HPDE6-E6E7 (cell line): Measurements from ENCODE around the gene OAF.
"Not testable (repeated sequence)": the region's sequence is repeated elsewhere in the genome, so short reads cannot be mapped to it uniquely, and the experiment has no call there.

Experiments
- DNase-seq: peaks from one replicate; pipeline ENCODE4 v3.0.0; 2011; ENCODE audit warnings: missing footprints; ENCODE audit errors: extremely low spot score

Gene OAF

GRCh38 chr11:120270386-120270785, 59.6 kb downstream of the OAF start:
- no peak for DNase-seq

GRCh38 chr11:120271672-120272071, 60.8 kb downstream of the OAF start:
- DNase-seq, result no peak

GRCh38 chr11:120272303-120272702, 61.5 kb downstream of the OAF start:
- DNase-seq, result peak; percentile 86

GRCh38 chr11:120273432-120273831, 62.6 kb downstream of the OAF start:
- DNase-seq, result no peak

- DNase-seq, result not testable (repeated sequence)
These were observed 63.1 kb downstream of the OAF start for GRCh38 chr11:120273956-120274355.

- DNase-seq, result no peak
These were observed 68.7 kb downstream of the OAF start for GRCh38 chr11:120279502-120279901.
